GM12874 (cell line): ENCODE results near the gene SLC28A1.

ENCODE experiments used
- CTCF ChIP-seq: IDR thresholded peaks from 2 replicates; pipeline ENCODE4 v1.5.1; 2011; ENCODE audit warnings: low read depth, mild to moderate bottlenecking, control low read depth, low read length, moderate library complexity; ENCODE audit not compliant: insufficient read depth

Gene SLC28A1

GRCh38 chr15:84893607-84894006, 9.1 kb downstream of the SLC28A1 start:
- TF ChIP-seq CTCF: no peak

DNA sequence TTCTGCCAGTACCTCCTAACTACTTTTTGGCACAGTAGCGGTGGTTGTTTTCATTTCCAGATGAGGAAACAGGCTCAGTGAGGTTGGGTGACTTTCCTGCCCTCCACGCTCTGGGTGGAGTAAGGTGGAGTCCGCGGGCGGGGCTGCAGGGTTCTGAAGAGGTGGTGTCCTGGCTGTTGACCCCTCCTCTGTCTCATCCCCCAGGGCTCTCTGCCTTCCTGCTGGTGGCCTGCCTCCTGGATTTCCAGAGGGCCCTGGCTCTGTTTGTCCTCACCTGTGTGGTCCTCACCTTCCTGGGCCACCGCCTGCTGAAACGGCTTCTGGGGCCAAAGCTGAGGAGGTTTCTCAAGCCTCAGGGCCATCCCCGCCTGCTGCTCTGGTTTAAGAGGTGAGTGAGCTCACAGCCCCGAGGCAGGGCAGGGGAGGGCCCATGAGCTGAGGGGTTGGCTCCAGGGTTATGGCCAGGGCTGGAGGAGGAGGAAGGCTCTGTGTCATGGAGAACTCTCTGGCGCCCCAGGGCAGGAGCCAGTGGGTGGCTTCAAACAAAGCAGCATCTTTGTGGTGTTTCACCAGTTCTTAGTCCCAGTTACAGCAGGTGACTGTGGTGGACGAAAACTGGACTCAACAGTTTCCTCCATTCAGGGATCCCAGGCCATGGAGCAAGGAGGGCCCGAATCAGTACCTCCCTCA, 10.4 kb downstream of the SLC28A1 start:
- TF ChIP-seq CTCF: no peak

DNA sequence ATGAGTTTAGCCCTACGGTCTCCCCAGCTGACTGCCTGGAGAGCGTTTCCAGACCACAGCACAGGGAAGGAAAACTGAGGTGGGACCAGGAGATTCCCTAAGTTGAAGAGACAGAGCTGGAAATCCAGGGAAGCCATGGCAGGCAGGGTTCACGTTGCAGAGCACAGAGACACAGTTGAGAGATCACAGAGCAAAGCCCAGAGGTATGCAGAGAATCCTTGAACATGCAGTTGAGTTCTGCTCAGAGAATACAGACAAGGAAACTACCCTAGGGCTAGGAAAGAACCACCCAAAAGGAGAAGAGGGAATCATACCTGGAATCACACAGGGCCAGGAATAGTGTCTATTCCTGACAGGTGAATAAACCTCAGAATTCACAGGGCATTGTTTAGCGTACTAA, 14.3 kb downstream of the SLC28A1 start:
- no peak for TF ChIP-seq CTCF

DNA sequence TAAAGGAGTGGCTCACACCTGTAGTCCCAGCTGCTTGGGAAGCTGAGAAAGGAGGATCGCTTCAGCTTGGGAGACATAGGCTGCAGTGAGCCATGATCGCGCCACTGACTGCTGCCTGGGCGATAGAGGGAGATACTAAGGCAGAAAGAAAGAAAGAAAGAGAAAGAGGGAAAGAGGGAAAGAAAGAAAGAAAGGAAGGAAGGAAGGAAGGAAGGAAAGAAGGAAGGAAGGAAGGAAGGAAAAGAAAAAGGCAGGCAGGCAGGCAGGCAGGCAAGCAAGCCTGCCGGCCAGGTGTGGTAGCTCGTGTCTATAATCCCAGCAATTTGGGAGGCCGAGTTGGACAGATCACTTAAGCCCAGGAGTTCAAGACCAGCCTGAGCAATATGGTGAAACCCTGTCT, 15.3 kb downstream of the SLC28A1 start:
- no peak for TF ChIP-seq CTCF

DNA sequence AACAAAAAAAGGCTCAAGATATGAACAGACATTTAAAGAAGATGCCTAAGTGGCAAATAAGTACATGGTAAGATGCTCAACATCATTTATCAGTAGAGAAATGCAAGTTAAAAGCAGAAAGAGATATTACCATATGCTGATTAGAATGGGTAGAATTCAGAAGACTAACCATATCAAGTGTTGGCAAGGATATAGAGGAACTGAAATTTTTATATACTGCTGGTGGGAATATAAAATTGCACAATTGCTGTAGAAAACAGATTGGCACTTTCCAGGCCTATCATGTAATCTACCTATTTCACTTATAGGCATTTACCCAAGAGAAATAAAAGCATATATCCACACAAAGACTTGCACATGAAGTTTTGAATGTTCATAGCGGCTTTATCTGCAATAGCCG, 17.1 kb downstream of the SLC28A1 start:
- no peak for TF ChIP-seq CTCF

- TF ChIP-seq CTCF: no peak
Measured at GRCh38 chr15:84903751-84904150, 19.3 kb downstream of the SLC28A1 start.

DNA sequence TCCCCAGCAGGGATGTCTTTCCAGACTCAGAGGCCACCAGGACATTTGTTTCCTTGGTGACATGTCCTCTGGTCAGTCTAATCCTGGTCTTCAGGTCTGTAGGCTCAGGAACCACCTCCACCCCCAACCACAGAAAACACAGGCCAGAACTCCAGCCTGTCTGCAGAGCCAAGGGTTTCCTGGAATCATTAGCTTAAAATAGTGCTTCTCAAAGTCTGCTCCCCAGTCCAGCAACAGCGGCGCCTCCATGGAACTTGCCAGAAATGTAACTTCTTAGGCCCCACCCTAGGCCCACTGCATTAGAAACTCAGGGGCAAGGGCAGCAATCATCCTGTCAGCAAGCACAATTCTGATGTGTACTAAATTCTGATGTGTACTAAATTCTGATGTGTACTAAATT, 20.0 kb downstream of the SLC28A1 start:
- TF ChIP-seq CTCF: no peak
